Prostate gland (tissue), 2 donors: ENCODE results near the gene RNF181. TPM values are rescaled to one million over a fixed set of nuclear protein-coding genes. Genes with fewer than 3 reads are reported as not detected.
"Not testable (repeated sequence)": the region's sequence is repeated elsewhere in the genome, so short reads cannot be mapped to it uniquely, and the experiment has no call there.

Experiments
- DNase-seq: peaks from one replicate; pipeline ENCODE4 v3.0.0-alpha.2; 2019; ENCODE audit warnings: low spot score
- H3K27ac ChIP-seq, 2 donors: fragments of 200-600 bp; sonication (generic); 2 replicates each; pipeline ENCODE4 v1.5.1; 2017 to 2019
- H3K27me3 ChIP-seq: fragments of 200-600 bp; sonication (generic); replicated peaks from 2 replicates; pipeline ENCODE4 v1.5.1; 2019; ENCODE audit not compliant: insufficient read depth
- H3K36me3 ChIP-seq, 2 donors: fragments of 200-600 bp; sonication (generic); 1 replicate in 1 of 2; 2 replicates in 1 of 2; pipeline versions ENCODE4 v1.5.1 to v1.8.1; 2017 to 2019
- H3K4me1 ChIP-seq: fragments of 200-600 bp; sonication (generic); replicated peaks from 2 replicates; pipeline ENCODE4 v1.5.1; 2019
- H3K4me3 ChIP-seq, 2 donors: fragments of 200-600 bp; sonication (generic); 2 replicates each; pipeline ENCODE4 v1.5.1; 2017 to 2019
- H3K9me3 ChIP-seq: fragments of 200-600 bp; sonication (generic); 2 replicates; pipeline ENCODE4 v1.5.1; 2017
- CTCF ChIP-seq, 4 experiments: fragments of 200-600 bp in 2 of 4; fragments of 450-650 bp in 2 of 4; sonication (generic) in 2 of 4; IDR thresholded peaks; 1 replicate in 3 of 4; 2 replicates in 1 of 4; pipeline ENCODE4 v1.5.1; 2016 to 2019; ENCODE audit warnings: antibody characterized with exemption in 4 of 4, mild to moderate bottlenecking in 2 of 4, moderate library complexity in 2 of 4
- POLR2A ChIP-seq: fragments of 450-650 bp; IDR thresholded peaks from one replicate; pipeline ENCODE4 v1.6.1; 2016; ENCODE audit warnings: antibody characterized with exemption, mild to moderate bottlenecking
- POLR2AphosphoS5 ChIP-seq: sonication (generic); formaldehyde crosslinking; IDR thresholded peaks from one replicate; pipeline ENCODE4 v1.6.1; 2017; ENCODE audit warnings: antibody characterized with exemption
- WGBS: methylation state at CpG from one replicate; pipeline ENCODE4 v1.1.5; 2018; 5-methylcytosine and 5-hydroxymethylcytosine counted together
- intact Hi-C: fragments of 100-400 bp; cut with DNase I; formaldehyde crosslinking; loops from one replicate; pipeline ENCODE4 v1.14.2; 2022
- total RNA-seq, 2 donors: library from RNA; depleted of rRNA; stranded (reverse); fragments of >200 nt; gene quantifications; one replicate each; pipeline ENCODE4 v1.1.0, GENCODE V29; 2016

Gene RNF181
- total RNA-seq, 2 donors from 2014 or later = 161 to 201 TPM

GRCh38 chr2:85551698-85552678 is 43.6 kb upstream of the RNF181 start:
- peak; percentile 88 for DNase-seq
- TF ChIP-seq CTCF (IDR thresholded peaks at IDR 0.05) (peak; percentile 80 to 96 (median 95)), POLR2A (no peak), POLR2AphosphoS5 (peak; percentile 82)
- Histone ChIP-seq H3K4me3 (no peak overlapping the region), H3K4me1 (no peaks in the 10 kb centered on the region), H3K27ac (peak overlapping the region in 1 of 2 donors; percentile 4), H3K36me3 (peaks cover 0 to 17% of the 10 kb centered on the region in 2 donors), H3K9me3 (no peaks in the 10 kb centered on the region), H3K27me3 (no peaks in the 10 kb centered on the region)
- 65% methylated on average over 9 of the region's 9 CpGs for WGBS
- intact Hi-C loops = loop anchor here (2.0 kb wide), 1 partner anchor 131 kb away; no protein-coding TSS in a partner anchor

GRCh38 chr2:85553184-85553583 is 42.4 kb upstream of the RNF181 start:
- no peak overlapping the region for H3K4me3 ChIP-seq
- H3K27me3 ChIP-seq = no peaks in the 10 kb centered on the region
- H3K36me3 ChIP-seq = peaks cover 0 to 17% of the 10 kb centered on the region in 2 donors
- intact Hi-C loops = loop anchor here (2.0 kb wide), 1 partner anchor 132 kb away; no protein-coding TSS in a partner anchor
- 81% methylated on average over 6 of the region's 6 CpGs for WGBS
- no peak for DNase-seq
- H3K9me3 ChIP-seq = no peaks in the 10 kb centered on the region
- no peaks in the 10 kb centered on the region for H3K4me1 ChIP-seq
- H3K27ac ChIP-seq = no peak overlapping the region
- TF ChIP-seq CTCF (IDR thresholded peaks at IDR 0.05) = no peak
- TF ChIP-seq POLR2A = no peak
- TF ChIP-seq POLR2AphosphoS5 = no peak

- Histone ChIP-seq H3K27ac (no peak overlapping the region), H3K4me3 (no peak overlapping the region), H3K36me3 (peaks cover 0 to 17% of the 10 kb centered on the region in 2 donors), H3K27me3 (no peaks in the 10 kb centered on the region), H3K9me3 (no peaks in the 10 kb centered on the region), H3K4me1 (peaks cover 3% of the 10 kb centered on the region)
- intact Hi-C loops = no loop called here
- no peak for DNase-seq
- TF ChIP-seq CTCF (IDR thresholded peaks at IDR 0.05) (no peak), POLR2AphosphoS5 (no peak)
- 93% methylated on average over 3 of the region's 3 CpGs for WGBS
These were observed 40.4 kb upstream of the RNF181 start for GRCh38 chr2:85554980-85555612.

- 94% methylated on average over 5 of the region's 5 CpGs for WGBS
- intact Hi-C loops = no loop called here
These were observed 38.4 kb upstream of the RNF181 start for GRCh38 chr2:85557130-85557529.

GRCh38 chr2:85558160-85558559 is 37.4 kb upstream of the RNF181 start:
- DNase-seq = no peak
- WGBS = 100% methylated on average over 1 of the region's 1 CpG
- Histone ChIP-seq H3K4me3 (no peak overlapping the region), H3K27ac (no peak overlapping the region), H3K27me3 (no peaks in the 10 kb centered on the region), H3K9me3 (no peaks in the 10 kb centered on the region), H3K4me1 (peaks cover 3% of the 10 kb centered on the region), H3K36me3 (peaks cover 0 to 7% of the 10 kb centered on the region in 2 donors)
- intact Hi-C loops = no loop called here
- TF ChIP-seq POLR2AphosphoS5 = no peak
- TF ChIP-seq POLR2A = no peak
- TF ChIP-seq CTCF (IDR thresholded peaks at IDR 0.05) = no peak

More at GRCh38 chr2:85557130-85557529, 38.4 kb upstream of the RNF181 start:
- TF ChIP-seq POLR2A = no peak
- DNase-seq = no peak
- no peak overlapping the region for H3K27ac ChIP-seq
- H3K36me3 ChIP-seq = peaks cover 0 to 12% of the 10 kb centered on the region in 2 donors
- no peaks in the 10 kb centered on the region for H3K9me3 ChIP-seq
- no peaks in the 10 kb centered on the region for H3K27me3 ChIP-seq
- H3K4me1 ChIP-seq = peaks cover 3% of the 10 kb centered on the region
- H3K4me3 ChIP-seq = no peak overlapping the region

- DNase-seq, H3K4me1 ChIP-seq, H3K27ac ChIP-seq, H3K36me3 ChIP-seq, H3K27me3 ChIP-seq, H3K9me3 ChIP-seq: not testable (repeated sequence)
- intact Hi-C loops = loop anchor here (5.0 kb wide), 1 partner anchor 37 kb away; the partner anchor contains the start of gene RNF181
- WGBS = 77% methylated on average over 12 of the region's 12 CpGs
- H3K4me3 ChIP-seq = peak overlapping the region; percentile 69 to 70
These were observed 35.2 kb upstream of the RNF181 start for GRCh38 chr2:85560403-85560726.
